DMS153 treated with DMSO at 0.1 percent for 48 hours (cell line): Measurements from ENCODE around the gene DRC1.

Source experiments
- DNase-seq: peaks from one replicate; lab custom pipeline; 2025; ENCODE audit not compliant: unreplicated experiment; lab: John Stamatoyannopoulos, UW

Gene DRC1

GRCh38 chr2:26475832-26476501, 74.2 kb downstream of the DRC1 start:
- DNase-seq = no peak

- DNase-seq = no peak
Measured at GRCh38 chr2:26477126-26477910, 75.6 kb downstream of the DRC1 start.

GRCh38 chr2:26477911-26478253, 76.2 kb downstream of the DRC1 start, which contains the start of gene OTOF:
OTOF (minus strand) TSS chr2:26478124.
- no peak for DNase-seq

GRCh38 chr2:26478366-26478765, 76.6 kb downstream of the DRC1 start:
- no peak for DNase-seq

- no peak for DNase-seq
Measured at GRCh38 chr2:26479131-26479788, 77.5 kb downstream of the DRC1 start.

GRCh38 chr2:26479789-26480565, 78.3 kb downstream of the DRC1 start:
- DNase-seq = no peak

- DNase-seq = no peak
Measured at GRCh38 chr2:26480566-26481423, 79.1 kb downstream of the DRC1 start.

- no peak for DNase-seq
Measured at GRCh38 chr2:26481706-26482105, 80.0 kb downstream of the DRC1 start.

- no peak for DNase-seq
Measured at GRCh38 chr2:26482211-26483026, 80.7 kb downstream of the DRC1 start.

GRCh38 chr2:26483027-26483326, 81.3 kb downstream of the DRC1 start:
- no peak for DNase-seq

GRCh38 chr2:26483516-26483915, 81.8 kb downstream of the DRC1 start:
- no peak for DNase-seq

- DNase-seq = no peak
Measured at GRCh38 chr2:26483957-26484565, 82.3 kb downstream of the DRC1 start.

GRCh38 chr2:26484579-26484978, 82.9 kb downstream of the DRC1 start:
- no peak for DNase-seq

- DNase-seq = no peak
Measured at GRCh38 chr2:26485099-26485498, 83.4 kb downstream of the DRC1 start.

GRCh38 chr2:26485725-26486418, 84.2 kb downstream of the DRC1 start:
- no peak for DNase-seq

GRCh38 chr2:26486789-26487188, 85.1 kb downstream of the DRC1 start:
- no peak for DNase-seq

- no peak for DNase-seq
Measured at GRCh38 chr2:26487192-26487591, 85.5 kb downstream of the DRC1 start.

- no peak for DNase-seq
Measured at GRCh38 chr2:26488463-26489212, 86.9 kb downstream of the DRC1 start.
